T-helper 1 cell treated with Interleukin-12 subunit alpha and Interleukin-12 subunit beta and Interleukin-4 antibody, amounts not matched to agents 30 μg/mL and 1 μg/mL, for 36 hours (primary cell): ENCODE measurements around the gene MGRN1.
A peak's percentile ranks its signal among the peaks of the same experiment; 100 is the strongest.

ENCODE experiments used
- H3K27ac Mint-ChIP-seq: one replicate; pipeline ENCODE4 v1.8.0; 2021; ENCODE audit warnings: mild to moderate bottlenecking, mixed read lengths
- H3K27me3 Mint-ChIP-seq: one replicate; pipeline ENCODE4 v1.8.0; 2021; ENCODE audit warnings: low read depth, mixed read lengths
- H3K36me3 Mint-ChIP-seq: one replicate; pipeline ENCODE4 v1.8.0; 2021; ENCODE audit warnings: low read depth, mixed read lengths
- H3K4me1 Mint-ChIP-seq: one replicate; pipeline ENCODE4 v1.8.0; 2021; ENCODE audit warnings: low read depth, mixed read lengths
- H3K4me3 Mint-ChIP-seq: one replicate; pipeline ENCODE4 v1.8.0; 2021; ENCODE audit warnings: mild to moderate bottlenecking, moderate library complexity, mixed read lengths
- H3K9me3 Mint-ChIP-seq: one replicate; pipeline ENCODE4 v1.8.0; 2021; ENCODE audit warnings: mixed read lengths

The MGRN1 gene

DNA sequence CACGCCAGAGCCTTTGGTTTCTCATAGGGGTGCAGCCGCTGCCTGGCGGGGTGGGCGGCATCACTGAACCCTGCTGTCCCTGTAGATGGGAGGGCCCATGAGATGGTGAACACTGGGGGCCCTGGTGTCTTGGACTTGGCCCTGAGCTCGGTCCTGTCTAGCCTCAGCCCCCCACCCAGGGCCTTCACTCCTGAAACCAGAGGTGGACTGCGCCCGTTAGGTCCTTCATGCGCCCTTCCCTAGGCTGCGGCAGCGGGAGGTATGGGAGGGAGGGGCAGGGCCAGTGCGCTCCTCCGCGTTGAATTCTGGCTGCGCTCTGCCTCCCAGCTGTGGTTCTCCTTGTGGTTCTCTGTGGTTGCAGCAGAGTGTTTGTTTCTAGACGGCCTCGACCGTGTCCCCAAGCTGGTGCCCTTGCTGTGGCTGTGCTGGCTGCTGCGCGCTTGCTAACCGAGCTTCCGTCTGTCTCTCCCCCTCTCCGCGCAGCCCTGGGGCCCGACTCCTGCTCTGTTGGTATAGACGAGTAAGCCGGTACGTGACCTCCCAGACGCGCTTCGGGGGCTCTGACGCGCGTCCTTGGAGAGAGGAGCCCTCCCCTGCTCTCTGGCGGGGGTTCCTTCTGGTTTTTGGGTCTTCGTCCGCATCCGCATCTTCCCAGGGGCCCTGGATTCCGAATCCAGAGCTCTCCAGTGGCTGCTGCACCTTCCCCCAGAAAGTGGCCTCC, 61.3 kb downstream of the MGRN1 start:
- Mint-ChIP-seq H3K9me3 (no peaks in the 10 kb centered on the region), H3K4me1 (no peaks in the 10 kb centered on the region), H3K27me3 (no peaks in the 10 kb centered on the region), H3K4me3 (no peak overlapping the region), H3K27ac (no peak overlapping the region), H3K36me3 (peaks cover 8% of the 10 kb centered on the region)

DNA sequence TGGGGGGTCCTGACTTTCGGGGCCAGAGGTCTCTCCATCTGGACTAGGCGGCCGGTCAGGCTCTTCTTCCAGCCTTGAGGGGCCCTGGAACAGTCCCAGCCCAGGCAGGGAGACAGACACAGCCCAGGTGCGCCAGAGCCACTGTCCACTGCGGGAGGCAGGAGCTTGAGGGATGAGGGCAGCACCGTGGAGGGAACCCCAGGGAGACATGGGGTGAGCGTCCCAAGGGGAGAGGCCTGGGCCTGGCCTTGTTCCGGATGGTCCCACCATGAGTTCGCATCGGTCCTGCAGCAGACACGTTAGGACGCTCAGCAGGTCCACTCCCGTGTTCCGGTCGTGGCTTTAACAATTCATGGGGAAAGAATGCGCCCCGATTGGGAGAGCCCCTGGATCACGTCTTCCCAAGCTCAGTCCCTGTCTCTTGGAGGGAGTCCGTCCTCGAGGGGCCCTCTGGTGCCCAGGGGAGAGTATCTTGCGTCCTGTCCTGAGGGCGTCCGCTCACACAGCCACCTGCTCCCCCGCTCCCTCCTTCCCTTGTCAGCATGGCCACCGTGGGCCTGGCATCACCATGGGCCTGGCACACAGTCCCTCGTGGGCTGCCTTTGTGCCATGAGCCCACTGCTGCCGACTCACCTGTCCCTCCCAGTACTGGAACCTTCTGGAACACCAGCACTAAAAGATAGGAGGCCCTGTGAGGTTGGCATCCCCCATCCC, 62.0 kb downstream of the MGRN1 start:
- no peak overlapping the region for H3K27ac Mint-ChIP-seq
- H3K36me3 Mint-ChIP-seq = peaks cover 8% of the 10 kb centered on the region
- H3K4me1 Mint-ChIP-seq = peaks cover 3% of the 10 kb centered on the region
- H3K9me3 Mint-ChIP-seq = no peaks in the 10 kb centered on the region
- no peaks in the 10 kb centered on the region for H3K27me3 Mint-ChIP-seq
- H3K4me3 Mint-ChIP-seq = no peak overlapping the region

DNA sequence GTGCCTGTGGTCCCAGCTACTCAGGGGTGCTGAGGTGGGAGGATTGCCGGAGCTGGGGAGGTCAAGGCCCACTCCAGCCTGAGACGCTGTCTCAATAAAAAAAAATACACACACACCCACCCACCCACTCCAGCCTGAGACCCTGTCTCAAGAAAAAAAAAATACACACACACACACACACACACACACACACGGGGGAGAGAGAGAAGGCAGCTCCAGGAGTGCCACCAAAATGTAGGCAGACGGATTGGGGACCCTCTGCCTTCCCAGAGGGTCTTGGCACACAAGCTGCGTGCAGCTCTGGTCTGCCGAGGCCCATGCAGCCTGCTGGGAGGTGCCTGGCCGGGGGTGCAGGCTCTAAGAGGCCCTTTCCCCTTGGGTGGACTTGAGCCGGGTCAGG, 62.8 kb downstream of the MGRN1 start:
- Mint-ChIP-seq H3K27ac (no peak overlapping the region), H3K27me3 (no peaks in the 10 kb centered on the region), H3K9me3 (no peaks in the 10 kb centered on the region), H3K4me3 (no peak overlapping the region), H3K36me3 (peaks cover 7% of the 10 kb centered on the region), H3K4me1 (peaks cover 3% of the 10 kb centered on the region)

DNA sequence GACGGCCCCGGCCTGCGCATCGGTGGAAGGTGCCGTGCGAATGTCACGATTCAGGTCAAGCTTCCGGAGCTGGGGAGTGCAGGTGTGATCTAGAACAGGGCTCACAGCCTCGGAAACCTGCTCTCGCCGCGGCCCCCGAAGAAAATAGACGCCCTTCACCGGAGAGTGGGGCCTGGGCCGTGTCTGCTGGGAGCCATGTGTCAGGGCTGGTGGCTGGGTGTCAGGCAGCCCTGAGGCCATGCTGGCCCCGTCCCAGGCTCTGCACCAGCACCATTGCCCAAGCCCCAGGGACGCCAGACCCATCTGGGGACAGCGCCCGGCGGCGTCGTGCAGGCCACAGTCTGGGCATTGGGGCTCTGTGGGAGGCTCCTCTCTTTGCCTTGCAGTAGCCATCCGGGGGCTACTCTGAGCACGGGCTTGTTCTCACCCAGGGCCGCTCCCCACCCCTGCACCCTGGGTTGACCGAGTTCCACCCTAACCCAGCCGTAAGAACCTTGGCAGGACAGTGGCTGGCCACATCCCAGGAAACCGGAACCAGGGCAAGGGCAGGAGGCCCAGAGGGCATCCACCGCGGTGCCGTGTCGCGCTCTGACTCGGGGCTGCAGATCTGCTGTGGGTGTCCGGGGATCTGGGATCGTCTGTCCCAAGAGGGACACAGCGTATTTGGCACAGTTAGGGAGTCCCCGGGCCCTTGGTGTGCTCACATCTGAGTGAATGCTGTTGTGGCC, 63.5 kb downstream of the MGRN1 start:
- Mint-ChIP-seq H3K4me1 (peaks cover 4% of the 10 kb centered on the region), H3K36me3 (peaks cover 4% of the 10 kb centered on the region), H3K27me3 (no peaks in the 10 kb centered on the region), H3K9me3 (no peaks in the 10 kb centered on the region), H3K27ac (no peak overlapping the region), H3K4me3 (no peak overlapping the region)

DNA sequence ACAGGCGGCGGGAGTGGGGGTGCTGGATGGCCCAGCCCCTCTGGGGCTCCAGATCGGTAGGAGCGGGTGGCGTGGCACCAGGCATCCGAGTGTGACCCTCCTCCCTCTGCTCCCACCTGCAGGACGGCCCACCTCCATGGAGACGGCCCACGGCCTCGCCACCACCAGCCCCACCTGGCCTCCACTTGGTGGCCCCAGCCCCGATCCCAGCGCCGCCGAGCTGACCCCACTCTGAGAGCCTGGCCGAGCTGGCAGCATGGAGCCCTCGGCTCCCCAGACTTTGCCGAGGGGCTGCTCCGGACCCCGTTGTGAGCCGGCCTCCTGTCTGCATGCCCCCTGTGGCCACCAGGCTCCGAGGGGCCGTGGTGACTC, 64.0 kb downstream of the MGRN1 start:
- H3K9me3 Mint-ChIP-seq = no peaks in the 10 kb centered on the region
- no peak overlapping the region for H3K27ac Mint-ChIP-seq
- H3K4me3 Mint-ChIP-seq = no peak overlapping the region
- peaks cover 6% of the 10 kb centered on the region for H3K4me1 Mint-ChIP-seq
- no peaks in the 10 kb centered on the region for H3K27me3 Mint-ChIP-seq
- peaks cover 4% of the 10 kb centered on the region for H3K36me3 Mint-ChIP-seq

DNA sequence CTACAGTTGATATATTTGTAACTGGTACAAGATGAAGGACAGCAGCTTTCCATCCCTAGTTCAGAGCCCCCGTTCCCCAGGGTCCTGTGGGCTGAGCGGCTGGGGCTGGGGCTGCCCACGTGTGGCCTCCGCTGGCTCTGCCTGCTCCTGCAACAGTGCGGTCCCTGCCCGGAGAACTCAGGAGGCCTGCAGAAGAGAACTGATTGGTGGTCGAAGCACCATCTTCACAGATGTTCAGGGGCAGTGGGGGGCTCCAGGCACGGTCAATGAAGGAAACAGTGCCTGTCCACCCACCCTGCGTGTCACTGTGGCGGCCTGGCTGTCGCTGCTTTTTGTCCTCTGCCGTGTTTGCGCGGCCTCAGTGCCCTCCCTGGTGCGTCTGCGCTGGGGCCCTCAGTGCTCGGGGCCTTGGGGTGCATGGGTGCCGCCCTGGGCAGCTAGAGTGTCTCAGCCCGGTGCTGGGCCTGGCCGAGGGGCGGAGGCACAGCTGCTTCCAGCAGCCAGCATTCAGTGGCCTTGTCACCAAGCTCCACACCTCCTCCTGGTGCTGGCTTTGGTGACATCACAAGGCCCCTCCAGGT, 64.6 kb downstream of the MGRN1 start:
- H3K4me3 Mint-ChIP-seq = no peak overlapping the region
- H3K36me3 Mint-ChIP-seq = peaks cover 4% of the 10 kb centered on the region
- H3K9me3 Mint-ChIP-seq = no peaks in the 10 kb centered on the region
- H3K4me1 Mint-ChIP-seq = peaks cover 6% of the 10 kb centered on the region
- H3K27me3 Mint-ChIP-seq = no peaks in the 10 kb centered on the region
- H3K27ac Mint-ChIP-seq = no peak overlapping the region

DNA sequence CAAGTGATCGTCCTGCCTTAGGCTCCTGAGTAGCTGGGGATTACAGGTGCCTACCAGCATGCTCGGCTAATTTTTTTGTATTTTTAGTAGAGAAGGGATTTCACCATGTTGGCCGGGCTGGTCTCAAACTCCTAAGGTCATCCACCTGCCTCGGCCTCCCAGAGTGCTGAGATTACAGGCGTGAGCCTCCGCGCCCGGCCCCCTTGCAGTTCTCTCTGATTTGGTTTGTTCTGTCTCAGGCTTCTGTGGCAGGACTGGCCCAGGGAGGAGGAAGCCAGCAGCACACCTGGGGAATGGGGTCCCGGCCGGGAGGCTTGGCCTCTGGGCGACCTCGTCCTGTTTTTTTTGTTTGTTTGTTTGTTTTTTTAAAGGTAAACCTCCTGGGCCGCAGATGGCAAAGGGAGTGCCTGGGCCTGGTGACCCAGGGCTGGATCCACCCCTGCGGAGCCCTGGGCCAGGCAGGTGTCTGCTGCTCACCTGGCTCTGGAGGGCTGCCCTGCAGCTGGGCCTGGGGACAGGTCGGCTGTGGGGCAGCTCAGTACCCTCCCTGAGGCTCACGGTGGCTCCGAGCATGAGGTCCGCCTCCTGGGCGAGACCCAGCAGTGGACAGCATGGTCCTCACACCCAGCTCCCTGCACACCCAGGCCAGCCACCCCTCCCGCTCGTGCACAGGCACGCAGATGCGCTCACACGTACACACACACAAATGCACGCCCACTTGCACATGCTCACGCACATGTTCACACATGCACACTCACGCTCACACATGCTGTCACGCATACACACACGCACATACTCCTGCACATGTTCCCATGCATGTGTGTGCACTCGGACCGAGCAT, 65.5 kb downstream of the MGRN1 start:
- Mint-ChIP-seq H3K27ac (no peak overlapping the region), H3K4me3 (no peak overlapping the region)

DNA sequence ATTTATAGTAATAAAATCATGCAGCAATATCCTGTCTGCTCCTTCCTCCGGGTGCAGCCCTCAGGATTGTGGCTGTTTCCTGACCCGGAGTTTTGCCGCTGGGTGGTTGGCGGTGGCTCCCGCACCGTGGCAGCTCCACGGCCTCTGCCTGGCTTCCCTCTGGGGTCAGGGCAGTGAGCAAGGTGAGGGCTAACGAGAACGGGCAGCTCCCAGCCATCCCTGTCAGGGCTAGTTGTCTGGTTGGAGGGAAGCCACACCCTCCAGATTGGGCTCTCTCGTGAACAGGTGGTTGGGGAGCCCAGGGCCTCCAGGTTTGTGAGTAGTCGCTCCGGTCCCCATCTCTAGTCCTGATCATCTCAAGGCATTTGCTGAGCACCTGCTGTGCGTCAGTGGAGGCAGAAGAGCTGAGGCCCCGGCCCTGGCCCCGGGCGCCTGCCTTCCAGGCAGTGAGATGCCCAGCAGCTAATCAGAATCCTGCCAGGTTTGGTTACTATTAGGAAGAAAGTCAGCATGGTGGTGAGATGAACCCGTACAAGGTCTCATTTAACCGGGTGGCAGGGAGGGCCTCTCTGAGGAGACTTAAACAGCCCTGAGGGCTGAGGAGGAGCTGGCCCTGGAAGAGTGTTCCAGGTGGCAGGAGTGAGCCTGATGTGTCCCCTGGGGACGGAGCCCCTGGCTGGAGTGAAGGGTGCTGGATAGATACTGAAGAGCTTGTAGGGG, 66.5 kb downstream of the MGRN1 start:
- Mint-ChIP-seq H3K27ac (peak overlapping the region; percentile 46), H3K4me1 (peaks cover 11% of the 10 kb centered on the region), H3K9me3 (no peaks in the 10 kb centered on the region), H3K36me3 (peaks cover 4% of the 10 kb centered on the region), H3K27me3 (no peaks in the 10 kb centered on the region), H3K4me3 (peak overlapping the region; percentile 54)

More for the DNA sequence above, 65.5 kb downstream of the MGRN1 start:
- Mint-ChIP-seq H3K9me3 (no peaks in the 10 kb centered on the region), H3K4me1 (peaks cover 6% of the 10 kb centered on the region), H3K27me3 (no peaks in the 10 kb centered on the region), H3K36me3 (peaks cover 3% of the 10 kb centered on the region)

DNA sequence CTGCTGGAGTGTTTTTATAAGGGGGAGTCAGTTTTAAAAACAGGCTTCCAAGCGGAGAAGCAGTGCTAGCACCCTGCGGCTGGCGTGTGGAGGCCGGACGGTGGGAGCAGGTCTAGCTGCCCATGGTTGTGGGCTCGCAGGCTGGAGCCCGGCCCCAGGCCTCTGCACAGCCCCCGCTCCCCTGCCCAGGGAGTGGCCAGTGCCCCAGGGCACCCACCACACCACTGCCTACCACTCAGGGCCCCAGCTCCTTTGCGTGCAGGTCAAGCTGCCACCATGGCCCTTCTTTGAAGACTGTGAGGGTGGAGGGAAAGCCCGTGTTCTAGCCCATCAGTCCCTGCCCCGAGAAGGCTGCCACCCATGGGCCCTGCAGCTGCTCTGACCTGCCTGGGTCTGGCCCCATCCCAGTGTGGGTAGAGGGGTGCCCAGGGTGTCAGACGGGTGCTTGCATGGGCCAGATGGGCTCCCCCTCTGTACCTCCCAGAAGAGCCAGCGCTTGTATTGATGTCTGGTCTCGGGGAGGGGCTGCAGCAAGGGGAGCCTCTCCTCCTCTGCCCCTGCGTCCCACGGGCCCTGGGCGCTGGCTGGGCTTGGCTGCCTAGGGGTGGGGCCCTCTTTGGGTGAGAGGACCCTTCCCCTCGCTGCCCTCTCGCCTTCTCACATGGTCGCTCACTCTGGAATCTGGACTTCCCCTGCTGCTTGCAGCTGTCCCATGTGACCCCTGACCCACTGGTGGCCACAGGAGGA, 67.2 kb downstream of the MGRN1 start:
- no peak overlapping the region for H3K4me3 Mint-ChIP-seq
- H3K9me3 Mint-ChIP-seq = no peaks in the 10 kb centered on the region
- peaks cover 11% of the 10 kb centered on the region for H3K4me1 Mint-ChIP-seq
- H3K27ac Mint-ChIP-seq = no peak overlapping the region
- no peaks in the 10 kb centered on the region for H3K27me3 Mint-ChIP-seq
- H3K36me3 Mint-ChIP-seq = peaks cover 4% of the 10 kb centered on the region

DNA sequence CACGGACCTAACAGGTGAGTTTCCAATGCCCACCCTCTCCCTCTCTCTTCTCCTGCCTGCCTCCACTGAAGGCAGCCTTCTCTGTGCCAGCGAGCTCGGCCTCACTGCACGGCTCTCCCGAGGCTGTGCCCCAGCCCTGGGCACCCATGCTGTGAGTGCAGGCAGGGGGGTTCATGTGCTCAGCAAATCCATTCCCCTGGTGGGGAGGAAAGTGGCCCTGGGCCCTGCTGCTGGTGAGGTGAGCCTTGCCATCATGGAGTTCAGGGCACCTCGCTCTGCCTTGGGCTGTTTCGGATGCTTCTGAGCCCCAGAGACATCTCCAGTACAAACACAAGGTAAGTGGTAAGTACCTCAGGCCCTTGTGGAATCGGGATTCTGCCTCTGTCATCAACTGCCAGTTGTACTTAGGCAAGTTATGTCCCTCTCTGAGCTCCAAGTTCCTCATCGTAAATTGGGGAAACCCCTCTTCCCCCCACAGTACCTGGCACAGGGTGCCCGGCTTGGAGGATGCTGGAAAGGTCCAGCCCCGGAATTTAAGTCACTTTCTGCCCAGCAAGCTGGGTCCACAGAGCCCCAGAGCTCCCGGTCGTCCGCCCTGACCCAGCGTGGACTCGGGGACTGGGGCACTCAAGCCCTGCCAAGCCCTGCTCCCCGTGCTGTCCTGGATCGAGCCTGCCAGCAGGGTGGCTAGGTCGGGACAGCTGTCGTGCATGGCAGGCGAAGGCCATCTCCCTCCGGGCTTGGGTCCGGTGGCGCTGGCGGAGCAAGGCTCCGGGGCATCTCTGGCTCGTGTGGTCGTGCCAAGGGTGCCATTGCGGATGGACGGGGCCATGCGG, 68.1 kb downstream of the MGRN1 start:
- H3K4me3 Mint-ChIP-seq = peak overlapping the region; percentile 84
- H3K36me3 Mint-ChIP-seq = peaks cover 4% of the 10 kb centered on the region
- H3K4me1 Mint-ChIP-seq = peaks cover 11% of the 10 kb centered on the region
- H3K27me3 Mint-ChIP-seq = no peaks in the 10 kb centered on the region
- no peaks in the 10 kb centered on the region for H3K9me3 Mint-ChIP-seq
- peak overlapping the region; percentile 85 for H3K27ac Mint-ChIP-seq

DNA sequence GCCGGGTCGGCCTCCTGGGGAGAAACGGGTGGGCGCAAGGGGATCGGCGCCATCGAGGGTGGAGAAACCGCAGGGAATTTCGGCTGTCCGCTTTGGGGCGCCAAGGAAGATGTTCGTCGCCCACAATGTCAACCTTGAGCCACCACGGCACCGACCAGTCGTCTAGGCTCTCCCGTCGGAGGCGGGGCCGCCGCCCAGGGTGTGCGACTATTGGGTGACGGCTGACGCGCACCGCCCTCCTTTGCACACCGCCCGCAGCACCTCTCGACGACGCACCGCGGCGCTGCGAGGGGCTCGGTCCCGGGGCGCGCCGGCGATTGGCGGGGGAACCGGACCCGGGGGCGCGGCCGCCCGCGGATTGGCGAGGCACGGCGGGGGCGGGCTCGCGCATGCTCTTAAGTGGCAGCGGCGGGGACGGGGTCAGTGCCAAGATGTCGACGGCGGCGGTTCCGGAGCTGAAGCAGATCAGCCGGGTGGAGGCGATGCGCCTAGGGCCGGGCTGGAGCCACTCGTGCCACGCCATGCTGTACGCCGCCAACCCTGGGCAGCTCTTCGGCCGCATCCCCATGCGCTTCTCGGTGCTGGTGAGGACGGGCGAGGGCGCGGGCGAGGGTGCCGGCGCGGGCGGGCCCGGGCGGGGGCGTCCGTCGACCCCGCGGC, 68.8 kb downstream of the MGRN1 start, which contains the start of gene NUDT16L1:
Gene NUDT16L1 (plus strand): TSS at position 267 of the 660 bp plus-strand sequence. CDS start 165 bp downstream, at position 432.
- no peaks in the 10 kb centered on the region for H3K9me3 Mint-ChIP-seq
- H3K27ac Mint-ChIP-seq = peak within 1 kb of the TSS; percentile 85
- H3K4me1 Mint-ChIP-seq = peaks cover 11% of the 10 kb centered on the region
- H3K36me3 Mint-ChIP-seq = peaks cover 4% of the 10 kb centered on the region
- peak within 1 kb of the TSS; percentile 84 for H3K4me3 Mint-ChIP-seq
- no peaks in the 10 kb centered on the region for H3K27me3 Mint-ChIP-seq
